ENCODE data around the gene ROCK1.
"Not testable (repeated sequence)": the region's sequence is repeated elsewhere in the genome, so short reads cannot be mapped to it uniquely, and the experiment has no call there.

- TF ChIP-seq EZH2 (IDR thresholded peaks at IDR 0.05; ENCODE audit: borderline replicate concordance, insufficient read depth, low read depth, low read length, poor library complexity, severe bottlenecking); CTCF (IDR thresholded peaks at IDR 0.05): not testable (repeated sequence)
Observed at GRCh38 chr18:21137719-21138488, 26.3 kb upstream of the ROCK1 start.
